GM18505 (cell line): ENCODE data around the gene RASA2.

Source experiments
- ATAC-seq: cut with Tn5 transposase; IDR thresholded peaks from one replicate; pipeline ENCODE4 v1.9.1; 2021; ENCODE audit not compliant: unreplicated experiment
- POLR2A ChIP-seq: IDR thresholded peaks from 4 replicates; pipeline ENCODE4 v1.6.1; 2011; ENCODE audit warnings: borderline replicate concordance; ENCODE audit not compliant: insufficient read depth, insufficient read length; ENCODE audit errors: extremely low read depth

Gene RASA2

DNA sequence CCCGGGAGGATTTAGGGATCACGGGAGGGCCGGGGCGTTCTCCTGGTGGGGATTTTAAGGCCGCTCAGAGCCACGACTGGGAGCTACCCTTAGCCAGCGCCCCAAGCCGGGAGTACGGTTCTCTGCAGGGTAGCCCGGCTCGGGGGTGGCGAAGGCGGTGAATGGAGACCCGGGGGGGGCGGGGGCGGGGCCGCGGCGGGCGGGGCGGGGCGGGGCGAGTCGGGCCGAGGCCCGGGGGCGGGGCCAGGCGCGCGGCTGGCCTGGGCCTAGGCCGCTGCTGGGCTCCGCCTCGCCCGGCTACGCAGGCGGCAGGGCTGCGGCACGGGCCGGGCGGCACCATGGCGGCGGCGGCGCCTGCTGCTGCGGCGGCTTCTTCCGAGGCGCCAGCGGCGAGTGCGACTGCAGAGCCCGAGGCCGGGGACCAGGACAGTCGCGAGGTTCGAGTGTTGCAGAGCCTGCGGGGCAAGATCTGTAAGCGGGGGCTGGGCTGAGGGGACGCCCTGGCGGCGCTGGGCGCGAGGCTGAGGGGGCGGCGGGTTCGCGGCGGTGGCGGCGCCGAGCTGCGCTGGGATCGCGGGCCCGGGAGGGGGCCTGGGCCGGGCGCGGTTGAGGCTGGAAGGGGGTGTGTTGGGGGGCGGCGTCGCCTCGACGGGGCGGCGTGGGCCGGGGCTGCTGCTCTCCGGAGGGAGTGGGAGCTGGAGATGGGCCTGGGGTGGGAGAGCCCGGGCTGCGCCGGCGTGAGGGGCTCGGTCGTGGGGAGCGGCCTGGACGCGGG is at the start of gene RASA2:
Gene RASA2, plus strand, starts transcription at position 282 of the 775 bp plus-strand sequence. Its CDS starts 57 bp downstream, at position 339.
- ATAC-seq: peak; percentile 64
- peak; percentile 79 for TF ChIP-seq POLR2A

- no peak for TF ChIP-seq POLR2A
- no peak for ATAC-seq
Observed at GRCh38 chr3:141439589-141439988, 47.2 kb upstream of the RASA2 start.

DNA sequence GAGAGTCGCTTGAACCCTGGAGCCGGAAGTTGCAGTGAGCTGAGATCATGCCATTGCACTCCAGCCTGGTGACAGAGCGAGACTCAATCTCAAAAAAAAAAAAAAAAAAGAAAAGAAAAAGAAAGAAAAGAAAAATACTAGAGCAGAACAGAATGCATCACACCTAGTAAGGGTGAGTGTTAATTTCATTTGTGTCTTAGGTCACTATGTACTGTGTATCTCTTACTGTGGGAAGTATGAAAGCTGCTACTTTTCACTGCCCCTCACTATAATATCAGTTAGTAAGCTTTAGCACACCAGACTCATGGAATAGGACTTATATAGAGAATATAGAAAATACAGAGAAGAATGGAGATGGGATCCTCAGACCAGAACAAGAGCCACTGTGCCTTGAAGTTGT is 45.9 kb upstream of the RASA2 start:
- peak; percentile 12 for ATAC-seq
- no peak for TF ChIP-seq POLR2A

GRCh38 chr3:141441381-141442364 is 45.2 kb upstream of the RASA2 start:
- peak; percentile 90 for ATAC-seq
- TF ChIP-seq POLR2A: no peak

GRCh38 chr3:141442446-141442845 is 44.4 kb upstream of the RASA2 start:
- ATAC-seq: no peak

DNA sequence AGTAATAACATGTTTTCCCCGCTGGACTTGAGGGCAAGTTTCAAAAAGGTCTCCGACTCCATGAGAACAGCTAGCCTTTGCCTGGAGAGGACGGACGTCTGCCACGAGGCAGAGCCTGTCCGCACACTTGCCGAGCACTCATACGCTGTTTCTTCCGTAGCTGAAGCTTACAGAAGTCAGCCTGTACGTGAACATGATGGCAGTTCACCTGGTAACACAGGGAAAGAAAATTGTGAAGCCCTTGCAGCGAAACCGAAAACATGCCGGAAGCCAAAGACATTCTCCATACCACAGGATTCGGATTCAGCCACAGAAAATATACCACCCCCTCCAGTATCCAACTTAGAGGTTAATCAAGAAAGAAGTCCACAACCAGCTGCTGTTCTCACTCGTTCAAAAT is 43.9 kb upstream of the RASA2 start:
- no peak for TF ChIP-seq POLR2A
- no peak for ATAC-seq

More at GRCh38 chr3:141442446-141442845, 44.4 kb upstream of the RASA2 start:
- TF ChIP-seq POLR2A: no peak

DNA sequence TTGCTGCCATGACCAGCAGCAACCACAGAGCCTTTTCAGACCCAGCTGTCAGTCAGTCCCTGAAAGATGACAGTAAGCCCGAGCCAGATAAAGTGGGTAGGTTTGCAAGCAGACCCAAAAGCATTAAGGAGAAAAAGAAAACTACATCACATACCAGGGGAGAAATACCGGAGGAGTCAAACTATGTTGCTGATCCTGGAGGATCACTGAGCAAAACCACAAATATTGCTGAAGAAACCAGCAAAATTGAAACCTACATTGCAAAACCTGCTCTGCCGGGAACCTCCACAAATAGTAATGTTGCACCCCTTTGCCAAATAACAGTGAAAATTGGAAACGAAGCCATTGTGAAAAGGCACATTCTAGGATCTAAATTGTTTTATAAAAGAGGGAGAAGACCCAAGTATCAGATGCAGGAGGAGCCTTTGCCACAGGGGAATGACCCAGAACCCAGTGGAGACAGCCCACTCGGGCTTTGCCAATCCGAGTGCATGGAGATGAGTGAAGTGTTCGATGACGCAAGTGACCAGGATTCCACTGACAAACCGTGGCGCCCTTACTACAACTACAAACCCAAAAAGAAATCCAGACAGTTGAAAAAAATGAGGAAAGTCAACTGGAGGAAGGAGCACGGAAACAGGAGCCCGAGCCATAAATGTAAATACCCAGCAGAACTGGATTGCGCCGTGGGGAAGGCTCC is 42.1 kb upstream of the RASA2 start:
- no peak for ATAC-seq
- TF ChIP-seq POLR2A: no peak

DNA sequence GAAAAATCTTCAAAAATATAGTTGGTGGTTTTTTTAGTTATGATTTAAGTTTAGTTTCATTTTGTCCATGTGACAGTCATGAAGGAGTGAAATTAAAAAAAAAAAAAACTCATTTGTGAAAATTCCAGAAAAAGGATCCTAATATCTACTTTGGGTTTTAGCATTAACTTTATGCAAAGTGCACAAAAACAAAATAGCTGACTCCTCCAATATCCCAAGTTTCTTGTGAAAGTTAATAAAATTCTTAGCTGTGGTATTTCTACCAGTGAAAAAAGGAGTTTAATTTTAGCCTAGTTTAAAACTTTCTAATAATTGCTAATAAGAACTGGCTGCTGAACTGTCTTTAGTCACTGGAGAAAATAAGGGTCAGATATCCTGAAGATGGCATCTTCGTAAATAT is 40.8 kb upstream of the RASA2 start:
- TF ChIP-seq POLR2A: peak; percentile 7
- no peak for ATAC-seq

- ATAC-seq: no peak
Observed at GRCh38 chr3:141446737-141447136, 40.1 kb upstream of the RASA2 start.

GRCh38 chr3:141447383-141447782 is 39.4 kb upstream of the RASA2 start:
- TF ChIP-seq POLR2A: no peak
- no peak for ATAC-seq

More at GRCh38 chr3:141446737-141447136, 40.1 kb upstream of the RASA2 start:
- no peak for TF ChIP-seq POLR2A

GRCh38 chr3:141448606-141449220 is 38.1 kb upstream of the RASA2 start:
- no peak for ATAC-seq
- TF ChIP-seq POLR2A: no peak

GRCh38 chr3:141449424-141449823 is 37.4 kb upstream of the RASA2 start:
- ATAC-seq: no peak
- TF ChIP-seq POLR2A: no peak
